Retina (tissue), 1 donor: ENCODE measurements around the gene POLR3C.

Experiments used
- DNase-seq: peaks from one replicate; pipeline ENCODE4 v3.0.0-alpha.2; 2016

POLR3C gene

DNA sequence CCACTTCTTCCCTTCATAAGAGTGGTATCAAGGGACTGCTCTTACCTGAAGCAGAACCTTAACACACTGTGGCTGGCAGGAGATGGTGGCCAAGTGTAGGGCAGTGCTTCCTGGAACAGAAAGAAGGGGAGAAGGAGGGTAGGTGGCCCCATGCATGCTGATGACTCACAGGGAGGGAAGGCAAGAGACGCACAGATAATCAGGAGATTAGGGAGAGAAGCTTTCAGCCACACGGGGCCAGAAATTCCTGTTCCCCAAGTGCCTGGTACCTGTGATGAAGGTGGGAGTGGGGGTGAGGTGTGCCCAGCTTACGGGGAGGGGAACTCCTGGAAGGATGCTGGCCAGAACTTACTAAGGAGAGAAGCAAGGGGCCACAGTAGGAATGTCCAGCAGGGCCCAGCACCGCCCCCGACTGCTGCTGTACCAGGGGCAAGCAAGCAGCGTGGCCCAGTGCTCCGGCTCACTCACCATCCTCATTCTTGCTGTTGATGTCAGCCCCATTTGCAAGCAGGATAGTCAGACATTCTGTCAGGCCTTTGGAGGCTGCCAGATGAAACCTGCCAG, 54.0 kb downstream of the POLR3C start:
- no peak for DNase-seq

GRCh38 chr1:145878724-145879123, 54.7 kb downstream of the POLR3C start:
- DNase-seq, result no peak

DNA sequence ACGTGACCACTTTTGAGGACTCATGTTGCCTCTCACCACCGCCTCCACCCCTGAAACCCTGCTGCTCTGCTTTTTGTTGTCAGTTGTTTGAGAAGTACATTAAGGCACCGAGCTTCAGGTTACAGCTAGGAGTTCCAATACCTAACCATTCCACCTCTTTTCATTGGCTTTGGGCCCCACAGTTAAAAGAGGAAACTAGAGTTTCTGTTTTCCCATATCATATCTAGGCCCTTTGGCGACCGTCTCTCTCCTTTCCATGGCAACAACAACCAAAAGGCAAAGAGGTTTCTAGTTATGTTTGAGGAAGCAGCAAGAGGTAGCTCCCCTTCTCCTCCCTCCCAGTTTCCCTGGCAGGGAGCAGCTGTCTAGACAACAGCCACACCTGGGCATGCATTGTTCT, 55.8 kb downstream of the POLR3C start:
- DNase-seq, result no peak

DNA sequence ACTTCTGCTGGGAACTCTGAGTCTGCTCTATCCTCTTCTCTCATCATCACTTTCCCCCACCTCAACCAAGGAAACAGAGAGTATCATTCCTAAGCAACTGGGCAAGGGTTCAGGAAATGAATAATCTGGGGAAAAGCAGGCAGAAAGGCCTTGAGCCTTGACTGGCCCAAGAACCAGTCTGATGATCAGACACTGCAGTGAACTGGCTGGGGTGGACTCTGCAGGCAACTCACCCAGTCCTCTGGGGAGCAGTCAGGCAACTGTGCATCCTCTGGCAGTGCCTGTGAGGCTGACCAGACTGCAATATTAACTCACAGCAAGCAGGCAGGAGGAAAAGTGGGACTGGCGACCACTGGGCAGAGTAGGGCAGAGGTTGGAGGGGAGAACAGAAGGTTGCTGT, 60.7 kb downstream of the POLR3C start:
- DNase-seq, result no peak

DNA sequence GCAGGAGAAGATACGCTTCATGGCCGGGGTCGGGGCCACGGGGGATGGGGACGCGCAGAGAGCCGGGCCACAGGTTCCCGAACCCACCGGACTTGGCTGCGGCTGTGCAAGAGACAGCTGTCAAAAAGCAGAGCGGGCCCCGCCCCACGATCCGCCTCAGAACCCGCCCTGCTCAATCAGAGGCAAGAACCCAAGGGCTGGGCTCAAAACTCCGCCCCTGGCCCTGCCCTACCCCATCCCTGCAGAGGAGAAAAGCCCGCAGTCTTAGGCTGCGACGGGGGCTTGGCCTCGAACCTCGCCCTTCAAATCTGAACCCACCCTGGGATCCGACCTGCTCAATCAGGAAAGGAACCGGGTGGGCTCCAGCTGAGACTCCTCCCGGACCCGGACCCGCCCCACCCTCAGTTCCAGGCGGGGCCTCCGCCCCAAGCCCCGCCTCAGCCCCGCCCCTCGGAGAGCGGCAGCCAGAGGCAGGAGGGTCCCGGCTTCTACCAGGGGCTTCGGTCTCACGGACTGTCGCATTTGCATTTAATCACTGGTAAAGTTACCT, 61.8 kb downstream of the POLR3C start, which contains the start of gene ANKRD35:
Gene ANKRD35 (minus strand): TSS at position 129 of the 550 bp plus-strand sequence. CDS start 108 bp downstream, at position 21.
- DNase-seq, result peak; percentile 91

- DNase-seq, result peak; percentile 10
Observed at GRCh38 chr1:145886390-145886789, 62.4 kb downstream of the POLR3C start.

DNA sequence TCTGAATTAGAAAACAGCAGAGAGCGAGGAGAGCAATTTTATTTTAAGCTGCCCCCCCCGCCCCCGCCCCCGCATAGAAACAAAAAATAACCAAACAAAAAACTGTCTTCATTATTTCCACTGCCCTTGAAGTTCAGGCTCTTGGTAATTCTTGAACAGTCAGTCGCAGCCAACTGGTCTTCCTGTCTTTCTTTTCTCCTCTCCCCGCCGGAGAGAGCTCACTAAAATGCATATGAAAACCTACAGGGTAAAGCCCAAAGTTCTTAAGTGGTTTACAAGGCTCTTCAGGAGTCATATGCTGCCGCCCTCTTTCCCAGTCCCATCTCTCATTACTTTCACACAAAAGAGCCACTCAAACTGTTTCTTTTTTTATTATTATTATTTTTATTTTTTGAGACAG, 62.8 kb downstream of the POLR3C start:
- no peak for DNase-seq

- no peak for DNase-seq
Observed at GRCh38 chr1:145887631-145888030, 63.6 kb downstream of the POLR3C start.

DNA sequence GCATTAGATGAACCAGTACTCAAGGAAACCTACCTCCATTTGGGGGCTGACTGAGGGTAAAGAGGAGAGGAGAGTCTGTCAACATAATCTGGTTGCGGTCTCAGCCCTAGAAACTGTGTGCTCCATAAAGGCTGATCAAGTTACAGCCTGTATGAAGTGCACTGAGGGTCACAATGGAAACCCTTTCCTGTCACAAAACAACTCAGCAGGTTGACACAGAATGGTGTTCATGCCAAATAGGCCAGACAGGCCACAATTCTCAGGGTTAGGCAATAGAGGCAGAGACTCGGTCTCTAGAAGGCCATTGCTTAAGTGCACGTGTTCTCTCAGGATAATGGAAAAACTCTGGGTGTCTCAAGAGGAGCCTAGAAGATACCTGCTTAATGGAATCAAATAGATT, 65.7 kb downstream of the POLR3C start:
- no peak for DNase-seq

- DNase-seq, result no peak
Observed at GRCh38 chr1:145891143-145891542, 67.1 kb downstream of the POLR3C start.

DNA sequence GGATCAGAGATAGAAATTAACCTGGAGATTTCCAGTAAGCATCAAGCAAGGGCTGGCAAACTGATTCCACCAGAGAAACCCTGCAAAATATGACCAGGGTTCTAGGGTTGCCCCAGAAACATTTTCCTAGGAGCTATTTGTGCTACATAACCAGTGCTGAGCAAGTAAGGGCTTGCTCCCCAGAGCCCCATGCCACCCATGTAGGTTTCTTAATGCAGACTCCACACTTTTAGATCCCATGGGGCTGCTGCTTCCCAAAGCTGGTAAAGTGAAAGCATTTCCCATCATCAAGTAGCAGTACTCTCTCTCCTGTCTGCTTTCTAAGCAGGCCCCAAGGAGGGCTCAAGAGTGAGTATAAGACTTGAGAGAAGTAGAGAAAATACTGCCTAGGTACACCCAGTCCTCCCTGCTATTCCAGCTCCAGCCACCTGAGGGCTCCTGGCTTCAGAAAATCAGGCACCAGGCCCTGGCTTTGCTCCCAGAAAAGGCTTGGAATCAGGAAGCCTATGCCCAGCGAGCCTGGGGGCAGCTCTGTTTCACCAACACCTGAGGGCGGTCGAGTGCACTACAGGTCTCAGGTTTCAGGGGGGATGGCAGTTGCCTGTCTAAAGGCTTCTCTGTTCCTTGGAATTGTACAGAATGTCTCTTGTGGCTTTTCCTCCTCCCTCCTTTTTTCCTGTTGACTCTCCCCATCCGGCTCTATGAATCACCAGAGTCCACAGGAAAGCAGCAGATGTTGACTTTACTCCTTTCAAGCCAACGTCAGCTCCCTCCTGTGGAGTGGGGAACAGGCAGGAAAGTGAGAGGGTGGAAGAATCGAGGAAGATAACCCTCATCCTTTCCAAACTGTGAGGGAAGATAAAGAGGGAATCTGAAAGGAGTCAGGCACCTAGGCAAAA, 67.8 kb downstream of the POLR3C start:
- DNase-seq, result peak; percentile 89

DNA sequence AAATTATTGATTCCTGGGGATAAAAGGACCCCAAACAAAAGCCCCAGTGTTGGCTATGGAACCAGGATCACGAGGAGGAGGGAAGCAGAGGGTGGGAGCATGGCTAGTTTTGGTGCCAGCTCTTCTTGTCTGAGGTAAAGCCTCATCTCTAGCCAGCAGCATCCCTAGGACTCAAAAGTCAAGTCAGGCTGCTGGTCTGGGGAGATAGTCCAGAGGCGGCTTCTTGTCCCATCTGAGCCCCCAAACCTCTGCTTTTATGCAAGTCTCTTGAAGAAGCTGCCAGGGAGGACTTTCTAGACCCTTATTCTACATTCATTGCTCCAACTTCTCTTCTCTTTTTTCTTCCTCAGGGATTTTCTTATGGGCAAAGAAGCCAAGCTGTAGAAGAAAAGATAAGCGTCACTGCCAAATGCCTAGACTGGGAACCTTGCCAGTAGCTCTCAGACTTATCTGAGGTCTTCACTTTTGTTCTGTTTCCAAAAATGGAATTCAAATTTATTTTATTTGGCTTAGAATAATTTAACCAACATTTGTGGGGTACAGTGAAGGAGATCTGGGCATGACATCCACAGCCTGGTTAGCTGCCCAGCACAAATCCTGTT, 68.6 kb downstream of the POLR3C start:
- DNase-seq, result no peak

DNA sequence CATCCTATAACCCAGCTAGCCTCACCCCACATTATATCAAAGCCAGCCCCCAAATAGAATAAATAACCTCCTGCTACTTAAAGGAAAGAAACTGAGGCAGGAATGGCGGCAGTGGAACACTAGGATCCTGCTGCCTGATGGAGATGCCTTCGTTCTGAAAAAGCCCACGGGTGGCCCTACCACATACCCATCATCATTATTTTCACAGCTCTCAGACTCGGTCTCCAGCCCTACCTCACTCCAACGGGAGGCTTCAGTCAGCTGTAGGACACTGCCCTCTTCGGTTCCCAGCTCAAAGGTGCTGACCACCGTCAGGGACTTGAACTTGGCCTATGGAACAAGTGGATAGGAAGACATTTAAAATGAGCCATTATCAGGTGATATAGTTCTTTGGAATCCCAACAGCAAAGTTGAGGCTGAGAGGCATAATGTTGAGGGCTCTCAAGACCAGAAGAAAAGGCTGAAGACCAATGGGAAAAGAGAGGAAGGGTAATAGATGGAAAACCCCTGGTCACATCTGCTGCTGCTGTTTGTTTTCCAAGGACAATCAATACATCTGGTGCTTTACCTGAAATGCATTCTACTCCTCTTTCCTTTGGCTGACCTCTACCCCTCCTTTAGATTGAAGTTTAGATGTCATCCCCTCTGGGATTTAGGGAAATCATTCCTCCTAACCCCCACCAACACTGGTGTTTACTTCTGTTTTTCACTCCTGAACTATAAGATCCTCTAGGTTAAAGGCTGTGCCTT, 69.5 kb downstream of the POLR3C start:
- no peak for DNase-seq
